Glutamatergic neuron (in vitro differentiated cells): ENCODE data around the gene MYRF. TPM values are rescaled to one million over a fixed set of nuclear protein-coding genes. Genes with fewer than 3 reads are reported as not detected.

Experiments used
- DNase-seq: peaks from one replicate; pipeline ENCODE4 v3.0.0; 2022
- H3K27ac Mint-ChIP-seq: one replicate; pipeline ENCODE4 v1.8.0; 2020; ENCODE audit warnings: mild to moderate bottlenecking, mixed read lengths, inconsistent platforms; ENCODE audit not compliant: unreplicated experiment
- H3K27me3 Mint-ChIP-seq: one replicate; pipeline ENCODE4 v1.8.0; 2020; ENCODE audit warnings: mild to moderate bottlenecking, moderate library complexity, mixed read lengths, inconsistent platforms; ENCODE audit not compliant: unreplicated experiment
- H3K36me3 Mint-ChIP-seq: one replicate; pipeline ENCODE4 v1.8.0; 2020; ENCODE audit warnings: mild to moderate bottlenecking, mixed read lengths, inconsistent platforms; ENCODE audit not compliant: unreplicated experiment
- H3K4me1 Mint-ChIP-seq: one replicate; pipeline ENCODE4 v1.8.0; 2020; ENCODE audit warnings: mild to moderate bottlenecking, low read depth, mixed read lengths, inconsistent platforms; ENCODE audit not compliant: unreplicated experiment
- H3K4me3 Mint-ChIP-seq: one replicate; pipeline ENCODE4 v1.8.0; 2020; ENCODE audit warnings: mild to moderate bottlenecking, mixed read lengths, inconsistent platforms; ENCODE audit not compliant: unreplicated experiment
- H3K9me3 Mint-ChIP-seq: one replicate; pipeline ENCODE4 v1.8.0; 2020; ENCODE audit warnings: mild to moderate bottlenecking, moderate library complexity, mixed read lengths, inconsistent platforms; ENCODE audit not compliant: unreplicated experiment
- total RNA-seq: library from RNA; stranded (reverse); fragmentation: NEBNext Ultra II Directional; extraction: Animal tissue kit (Norgen Biotek cat#: 25700); gene quantifications from one replicate; pipeline ENCODE4 v1.2.1, GENCODE V29; 2021; ENCODE audit not compliant: unreplicated experiment
- TF ChIP-seq, protein P1 (sequence below): fragments of 200-600 bp; sonication (generic); IDR thresholded peaks from one replicate; pipeline ENCODE4 v1.5.0; 2021; ENCODE audit not compliant: partially characterized antibody, unreplicated experiment

MYRF gene
- total RNA-seq, 1 donor from 2014 or later: 0.29 TPM

- TF ChIP-seq, protein P1, sequence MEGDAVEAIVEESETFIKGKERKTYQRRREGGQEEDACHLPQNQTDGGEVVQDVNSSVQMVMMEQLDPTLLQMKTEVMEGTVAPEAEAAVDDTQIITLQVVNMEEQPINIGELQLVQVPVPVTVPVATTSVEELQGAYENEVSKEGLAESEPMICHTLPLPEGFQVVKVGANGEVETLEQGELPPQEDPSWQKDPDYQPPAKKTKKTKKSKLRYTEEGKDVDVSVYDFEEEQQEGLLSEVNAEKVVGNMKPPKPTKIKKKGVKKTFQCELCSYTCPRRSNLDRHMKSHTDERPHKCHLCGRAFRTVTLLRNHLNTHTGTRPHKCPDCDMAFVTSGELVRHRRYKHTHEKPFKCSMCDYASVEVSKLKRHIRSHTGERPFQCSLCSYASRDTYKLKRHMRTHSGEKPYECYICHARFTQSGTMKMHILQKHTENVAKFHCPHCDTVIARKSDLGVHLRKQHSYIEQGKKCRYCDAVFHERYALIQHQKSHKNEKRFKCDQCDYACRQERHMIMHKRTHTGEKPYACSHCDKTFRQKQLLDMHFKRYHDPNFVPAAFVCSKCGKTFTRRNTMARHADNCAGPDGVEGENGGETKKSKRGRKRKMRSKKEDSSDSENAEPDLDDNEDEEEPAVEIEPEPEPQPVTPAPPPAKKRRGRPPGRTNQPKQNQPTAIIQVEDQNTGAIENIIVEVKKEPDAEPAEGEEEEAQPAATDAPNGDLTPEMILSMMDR: no peak
- Mint-ChIP-seq H3K4me1 (peaks cover 14% of the 10 kb centered on the region), H3K9me3 (peaks cover 3% of the 10 kb centered on the region), H3K4me3 (no peak overlapping the region), H3K36me3 (no peaks in the 10 kb centered on the region), H3K27ac (no peak overlapping the region), H3K27me3 (peaks cover 18% of the 10 kb centered on the region)
- no peak for DNase-seq
These were observed 1.7 kb upstream of the MYRF start for GRCh38 chr11:61750631-61751273.

- TF ChIP-seq, protein P1: no peak
- Mint-ChIP-seq H3K9me3 (peaks cover 2% of the 10 kb centered on the region), H3K27me3 (peaks cover 18% of the 10 kb centered on the region), H3K27ac (no peak overlapping the region), H3K4me3 (no peak overlapping the region), H3K36me3 (no peaks in the 10 kb centered on the region), H3K4me1 (peaks cover 11% of the 10 kb centered on the region)
- no peak for DNase-seq
These were observed 1.1 kb upstream of the MYRF start for GRCh38 chr11:61751384-61751783.

DNA sequence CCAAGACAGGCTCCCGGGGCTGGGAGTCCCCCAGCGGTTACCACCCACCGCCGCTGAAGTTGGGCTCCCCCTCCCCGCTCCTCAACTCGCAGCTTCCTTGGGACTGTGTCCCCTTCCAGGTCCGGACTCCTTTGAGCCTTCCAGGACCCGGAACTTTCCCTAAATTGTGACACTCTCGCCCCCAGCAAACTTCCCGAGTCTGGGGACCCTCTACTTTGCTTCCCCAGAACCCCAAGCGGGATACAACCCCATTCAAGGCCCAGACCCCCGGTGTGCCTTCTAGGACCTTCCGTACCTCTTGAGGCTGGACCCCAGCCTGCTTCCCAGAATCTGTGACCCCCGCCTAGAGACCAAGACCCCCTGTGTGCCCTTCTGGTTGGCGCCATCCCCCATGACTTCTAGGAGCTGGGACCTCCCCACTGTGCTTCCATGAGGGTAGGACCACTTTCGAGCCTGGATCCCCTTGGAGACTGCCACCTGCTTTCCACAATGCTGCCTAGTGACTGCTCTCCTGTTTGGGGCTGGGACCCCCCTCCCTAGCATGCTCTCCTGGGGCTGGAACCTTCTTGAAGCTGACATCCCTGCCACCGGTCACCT, 587 bp downstream of the MYRF start:
- Mint-ChIP-seq H3K27me3 (peaks cover 21% of the 10 kb centered on the region), H3K36me3 (no peaks in the 10 kb centered on the region), H3K9me3 (peaks cover 3% of the 10 kb centered on the region), H3K4me3 (peak overlapping the region; percentile 80), H3K27ac (no peak overlapping the region), H3K4me1 (peaks cover 7% of the 10 kb centered on the region)
- TF ChIP-seq, protein P1: no peak
- no peak for DNase-seq

DNA sequence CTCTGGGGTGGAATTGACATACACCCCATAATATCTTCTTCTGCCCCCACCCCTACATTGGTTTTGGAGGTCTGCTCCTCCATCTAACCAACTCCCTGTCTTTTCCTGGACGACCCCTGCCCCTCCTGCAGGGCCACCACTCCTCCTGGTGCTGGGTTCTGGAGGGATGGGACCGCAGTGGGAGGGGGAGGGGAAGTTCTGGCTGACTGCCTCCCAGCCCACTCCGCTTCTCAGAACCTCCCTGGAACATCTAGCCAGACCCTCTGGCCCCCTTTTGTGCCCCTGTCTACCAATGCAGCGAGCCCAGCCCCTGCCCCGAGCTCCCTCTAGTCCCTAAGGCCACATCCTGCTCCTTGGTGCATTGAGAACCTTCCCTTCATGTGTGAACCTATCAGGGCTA, 1.2 kb downstream of the MYRF start:
- TF ChIP-seq, protein P1: no peak
- H3K27ac Mint-ChIP-seq: no peak overlapping the region
- peaks cover 7% of the 10 kb centered on the region for H3K4me1 Mint-ChIP-seq

DNA sequence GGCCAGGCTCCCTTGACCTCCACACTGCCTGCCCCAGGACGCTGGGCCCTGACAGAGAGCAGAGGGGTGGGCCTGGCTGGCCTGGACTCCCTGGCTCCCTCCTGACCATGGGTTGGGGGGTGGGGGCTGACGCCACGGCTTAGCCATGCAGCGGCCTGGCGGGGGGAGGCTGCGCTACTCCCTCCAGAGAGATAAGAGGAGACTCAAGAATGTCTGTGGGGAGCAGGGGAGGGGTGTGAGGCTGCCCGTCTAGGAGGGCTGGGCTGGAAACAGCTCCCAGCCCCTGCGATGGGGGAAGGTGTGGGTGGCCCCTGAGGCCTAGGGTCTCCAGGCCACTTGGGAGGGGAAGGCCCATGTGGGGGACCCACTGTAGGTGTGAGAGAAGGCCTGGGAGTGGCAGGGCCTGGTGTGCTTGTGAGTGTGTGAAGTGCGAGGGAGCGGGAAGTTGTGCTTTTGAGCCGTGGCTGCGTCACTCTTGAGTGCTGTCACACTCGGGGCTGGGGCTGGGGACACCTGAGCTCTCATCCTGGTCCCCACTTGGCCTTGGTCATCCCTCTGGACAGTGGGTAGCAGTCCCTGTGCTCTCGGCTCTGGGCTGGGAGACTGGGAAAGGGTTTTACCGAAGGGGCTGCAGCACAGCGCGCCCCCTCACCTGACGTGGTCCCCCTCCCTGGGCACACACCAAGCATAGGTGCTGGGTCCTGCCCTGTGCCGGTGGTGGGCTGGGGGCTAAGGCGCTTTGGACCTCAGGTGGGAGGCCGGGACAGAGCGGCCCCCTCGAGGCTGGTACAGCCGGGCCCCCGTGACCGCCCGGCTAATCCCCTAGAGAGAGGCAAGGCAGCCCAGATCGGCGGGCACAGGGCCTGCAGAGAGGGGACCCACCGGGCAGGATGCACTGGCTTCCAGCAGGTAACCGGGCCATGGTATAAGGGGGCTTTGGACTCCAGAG, 2.4 kb downstream of the MYRF start:
- H3K27me3 Mint-ChIP-seq: peaks cover 20% of the 10 kb centered on the region
- H3K36me3 Mint-ChIP-seq: no peaks in the 10 kb centered on the region
- TF ChIP-seq, protein P1: no peak
- DNase-seq: no peak
- no peaks in the 10 kb centered on the region for H3K4me1 Mint-ChIP-seq
- no peak overlapping the region for H3K27ac Mint-ChIP-seq
- no peak overlapping the region for H3K4me3 Mint-ChIP-seq
- peaks cover 3% of the 10 kb centered on the region for H3K9me3 Mint-ChIP-seq

More for the DNA sequence above, 1.2 kb downstream of the MYRF start:
- Mint-ChIP-seq H3K36me3 (no peaks in the 10 kb centered on the region), H3K9me3 (peaks cover 3% of the 10 kb centered on the region), H3K27me3 (peaks cover 21% of the 10 kb centered on the region), H3K4me3 (no peak overlapping the region)
- DNase-seq: no peak
